Pancreas (tissue), 10 donors: ENCODE data around the gene OSBPL10. TPM values are rescaled to one million over a fixed set of nuclear protein-coding genes. Genes with fewer than 3 reads are reported as not detected.

Experiments used
- ATAC-seq, 4 donors: fragments of 200-7000 bp; cut with Tn5 transposase; one replicate each; pipeline versions ENCODE4 v1.8.0 to v1.9.1; 2020; ENCODE audit warnings: mild to moderate bottlenecking in 4 of 4, moderate library complexity in 4 of 4
- DNase-seq, 6 donors: peaks; one replicate each; pipeline ENCODE4 v3.0.0-alpha.2; 2020
- FAIRE-seq: peaks from 2 replicates; lab custom pipeline; 2012; peaks lifted over from hg19 to GRCh38; lab: Jason Lieb, UNC
- H3K27ac ChIP-seq, 4 donors: fragments of 200-600 bp; sonication (generic); 1 replicate in 3 of 4; 2 replicates in 1 of 4; pipeline versions ENCODE4 v1.5.0 to v1.8.0; 2020
- H3K27me3 ChIP-seq, 4 donors: fragments of 200-600 bp; one replicate each; pipeline ENCODE4 v1.8.0; 2021
- H3K36me3 ChIP-seq, 3 donors: fragments of 200-600 bp; sonication (generic) in 1 of 3; one replicate each; pipeline versions ENCODE4 v1.5.0 to v1.8.0; 2020 to 2021
- H3K4me1 ChIP-seq, 3 donors: fragments of 200-600 bp; one replicate each; pipeline ENCODE4 v1.8.0; 2021
- H3K4me3 ChIP-seq, 4 donors: fragments of 200-600 bp; sonication (generic) in 2 of 4; one replicate each; pipeline versions ENCODE4 v1.5.0 to v1.8.0; 2020 to 2021
- H3K9me3 ChIP-seq, 4 donors: fragments of 200-600 bp; one replicate each; pipeline ENCODE4 v1.8.0; 2021
- CTCF ChIP-seq, 4 donors: fragments of 200-600 bp; sonication (generic) in 3 of 4; IDR thresholded peaks; one replicate each; pipeline versions ENCODE4 v1.5.0 to v1.8.0; 2021; ENCODE audit warnings: antibody characterized with exemption in 4 of 4
- WGBS, 2 donors: extraction: QIAGEN DNeasy Blood & Tissue Kit; methylation state at CpG; one replicate each; pipeline ENCODE4 v1.1.7; 2013; 5-methylcytosine and 5-hydroxymethylcytosine counted together
- intact Hi-C, 3 donors: fragments of 100-400 bp; cut with DNase I; formaldehyde crosslinking; loops; one replicate each; pipeline versions ENCODE4 v1.11.1 to v1.14.2; 2022
- polyA plus RNA-seq, 2 donors: library from polyadenylated mRNA; stranded (reverse); fragments of 200-250 nt; gene quantifications; one replicate each; pipeline ENCODE4 v1.2.3, GENCODE V29; 2013
- total RNA-seq, 6 donors: library from RNA; stranded (reverse); fragmentation: NEBNext Ultra II Directional in 4 of 6; extraction: Animal tissue kit (Norgen Biotek cat#: 25700) in 4 of 6; gene quantifications; one replicate each; pipeline versions ENCODE4 v1.2.1 to v1.2.4, GENCODE V29; 2021 to 2023
- donor health status: healthy with polysubstance abuse.
- donor health status: DM: no; HTN: no; CAD: no; lungs with moderate emphysema.
- donor health status: DM: no; HTN: no; CAD: no.
- donor health status: control.
- donor health status: control.
- donor health status: Bipolar disorder and iron deficiency.
- donor health status: DM: yes; HTN: yes; CAD: no.
- donor health status: DM: no; HTN: no; CAD: no.
- donor health status: DM: no; HTN: no; CAD: no.
- donor health status: DM: yes; HTN: yes; CAD: no.

The OSBPL10 gene
- total and polyA plus RNA-seq, 8 donors, result 0.57 to 4.0 (median 2.2) TPM

GRCh38 chr3:31896648-31897433 is 84.2 kb downstream of the OSBPL10 start:
- Histone ChIP-seq H3K36me3 (no peaks in the 10 kb centered on the region), H3K4me3 (no peak overlapping the region), H3K9me3 (no peaks in the 10 kb centered on the region), H3K27me3 (no peaks in the 10 kb centered on the region), H3K4me1 (no peaks in the 10 kb centered on the region), H3K27ac (no peak overlapping the region)
- intact Hi-C loops, result no loop called here
- WGBS, 2 donors, result 73 to 84% methylated on average over 6 of the region's 6 CpGs
- ATAC-seq, result no peak
- DNase-seq, result no peak
- no peak for FAIRE-seq
- TF ChIP-seq CTCF (IDR thresholded peaks at IDR 0.05), result no peak

GRCh38 chr3:31896026-31896425 is 85.0 kb downstream of the OSBPL10 start:
- intact Hi-C loops, result no loop called here
- TF ChIP-seq CTCF (IDR thresholded peaks at IDR 0.05), result no peak
- H3K9me3 ChIP-seq, result no peaks in the 10 kb centered on the region
- 72 to 73% methylated on average over 1 of the region's 1 CpG for whole genome bisulfite sequencing, 2 donors
- DNase-seq, result no peak
- no peak for FAIRE-seq
- H3K4me1 ChIP-seq, result no peaks in the 10 kb centered on the region
- no peak overlapping the region for H3K27ac ChIP-seq
- no peaks in the 10 kb centered on the region for H3K36me3 ChIP-seq
- H3K27me3 ChIP-seq, result no peaks in the 10 kb centered on the region
- no peak overlapping the region for H3K4me3 ChIP-seq
- no peak for ATAC-seq

- H3K4me3 ChIP-seq, result no peak overlapping the region
- intact Hi-C loops, result no loop called here
- TF ChIP-seq CTCF (IDR thresholded peaks at IDR 0.05), result no peak
- H3K27me3 ChIP-seq, result no peaks in the 10 kb centered on the region
- no peaks in the 10 kb centered on the region for H3K9me3 ChIP-seq
- no peak for DNase-seq
- FAIRE-seq, result no peak
- H3K36me3 ChIP-seq, result no peaks in the 10 kb centered on the region
- WGBS, 2 donors, result 71 to 81% methylated on average over 2 of the region's 2 CpGs
- H3K4me1 ChIP-seq, result no peaks in the 10 kb centered on the region
- ATAC-seq, result no peak
- H3K27ac ChIP-seq, result no peak overlapping the region
Observed at GRCh38 chr3:31895471-31895870, 85.6 kb downstream of the OSBPL10 start.

- WGBS, 2 donors, result 96% methylated on average over 4 of the region's 4 CpGs
- Histone ChIP-seq H3K4me1 (no peaks in the 10 kb centered on the region), H3K9me3 (no peaks in the 10 kb centered on the region), H3K36me3 (no peaks in the 10 kb centered on the region), H3K27me3 (no peaks in the 10 kb centered on the region), H3K27ac (no peak overlapping the region), H3K4me3 (no peak overlapping the region)
- no peak for TF ChIP-seq CTCF (IDR thresholded peaks at IDR 0.05)
- intact Hi-C loops, result no loop called here
- ATAC-seq, result no peak
- no peak for FAIRE-seq
- DNase-seq, result no peak
Observed at GRCh38 chr3:31892916-31893573, 88.0 kb downstream of the OSBPL10 start.

- intact Hi-C loops, result no loop called here
- FAIRE-seq (no peak), ATAC-seq (no peak), DNase-seq (no peak)
- 88 to 90% methylated on average over 5 of the region's 5 CpGs for WGBS, 2 donors
- Histone ChIP-seq H3K4me1 (no peaks in the 10 kb centered on the region), H3K9me3 (no peaks in the 10 kb centered on the region), H3K27ac (no peak overlapping the region), H3K27me3 (no peaks in the 10 kb centered on the region), H3K4me3 (no peak overlapping the region), H3K36me3 (no peaks in the 10 kb centered on the region)
- TF ChIP-seq CTCF (IDR thresholded peaks at IDR 0.05), result no peak
Observed at GRCh38 chr3:31892500-31892899, 88.6 kb downstream of the OSBPL10 start.
